Transverse colon (tissue), 4 donors: ENCODE data around the gene AK3. TPM values are rescaled to one million over a fixed set of nuclear protein-coding genes. Genes with fewer than 3 reads are reported as not detected.

Source experiments
- DNase-seq: peaks from one replicate; pipeline ENCODE4 v3.0.0-alpha.2; 2019
- H3K27ac ChIP-seq, 4 donors: fragments of 200-600 bp; sonication (generic); 2 replicates each; pipeline ENCODE4 v1.5.1; 2016 to 2018; ENCODE audit warnings: inconsistent platforms in 4 of 4
- H3K27me3 ChIP-seq: fragments of 200-600 bp; sonication (generic); 2 replicates; pipeline ENCODE4 v1.5.1; 2017; ENCODE audit warnings: inconsistent platforms
- H3K36me3 ChIP-seq, 4 donors: fragments of 200-600 bp; sonication (generic); 2 replicates each; pipeline ENCODE4 v1.5.1; 2017 to 2019; ENCODE audit warnings: inconsistent platforms in 4 of 4
- H3K4me1 ChIP-seq, 4 donors: fragments of 200-600 bp; sonication (generic); 2 replicates each; pipeline ENCODE4 v1.5.1; 2017 to 2020; ENCODE audit warnings: inconsistent platforms in 4 of 4
- H3K4me3 ChIP-seq, 4 donors: fragments of 200-600 bp; sonication (generic); 1 replicate in 1 of 4; 2 replicates in 3 of 4; pipeline versions ENCODE4 v1.5.1 to v1.6.1; 2017 to 2019; ENCODE audit warnings: inconsistent platforms in 4 of 4
- H3K9me3 ChIP-seq, 2 donors: fragments of 200-600 bp; sonication (generic); 2 replicates each; pipeline ENCODE4 v1.5.1; 2017 to 2019; ENCODE audit warnings: inconsistent platforms in 2 of 2
- CTCF ChIP-seq, 5 experiments: fragments of 200-600 bp in 3 of 5; fragments of 450-650 bp in 2 of 5; sonication (generic) in 3 of 5; IDR thresholded peaks; 1 replicate in 2 of 5; 2 replicates in 3 of 5; pipeline ENCODE4 v1.5.1; 2016 to 2017; ENCODE audit warnings: antibody characterized with exemption in 5 of 5, inconsistent platforms in 3 of 5, mild to moderate bottlenecking in 2 of 5, moderate library complexity in 1 of 5
- EP300 ChIP-seq: sonication (generic); formaldehyde crosslinking; IDR thresholded peaks from one replicate; pipeline ENCODE4 v1.6.1; 2017; ENCODE audit warnings: antibody characterized with exemption, low read depth
- POLR2A ChIP-seq: fragments of 450-650 bp; IDR thresholded peaks from one replicate; pipeline ENCODE4 v1.6.1; 2016; ENCODE audit warnings: antibody characterized with exemption, mild to moderate bottlenecking, moderate library complexity
- POLR2AphosphoS5 ChIP-seq, 3 donors: sonication (generic); formaldehyde crosslinking; IDR thresholded peaks; one replicate each; pipeline ENCODE4 v1.6.1; 2016; ENCODE audit warnings: antibody characterized with exemption in 3 of 3
- WGBS, 2 donors: methylation state at CpG; one replicate each; pipeline ENCODE4 v1.1.5; 2018; ENCODE audit warnings: low coverage in 1 of 2; 5-methylcytosine and 5-hydroxymethylcytosine counted together
- in situ Hi-C, 4 donors: fragments of 200-750 bp; cut with MboI; loops; one replicate each; pipeline versions ENCODE4 v1.15.0 to v1.15.1; 2017; ENCODE audit warnings: low sequenced_read_pairs in 3 of 4, low pct_ligation_motif_present in 1 of 4, low pct_unique_long_range_greater_than_20kb in 1 of 4
- intact Hi-C: fragments of 100-400 bp; cut with DNase I; formaldehyde crosslinking; loops from one replicate; pipeline ENCODE4 v1.15.1; 2023; ENCODE audit warnings: low total_unique reads
- total RNA-seq, 4 donors: library from RNA; depleted of rRNA; stranded (reverse); fragments of >200 nt; gene quantifications; one replicate each; pipeline ENCODE4 v1.1.0, GENCODE V29; 2016

AK3 gene
- total RNA-seq, 4 donors from 2014 or later, result 25.9 to 121 (median 82.3) TPM

- in situ Hi-C loops, result loop anchor here in 2 of 4 donors (10.0 to 25.0 kb wide), 2 partner anchors 75 to 317 kb away; partner anchors contain the start of genes AK3 (in 2 of the 2) and JAK2 (in 1 of the 2)
- intact Hi-C loops, result no loop called here
- TF ChIP-seq POLR2A (no peak), CTCF (IDR thresholded peaks at IDR 0.05) (no peak), POLR2AphosphoS5 (IDR thresholded peaks at IDR 0.05) (no peak), EP300 (no peak)
Measured at GRCh38 chr9:4669890-4670289, 71.1 kb downstream of the AK3 start.

GRCh38 chr9:4668604-4669003 lies 72.4 kb downstream of the AK3 start:
- no peaks in the 10 kb centered on the region for H3K27me3 ChIP-seq
- no peak overlapping the region for H3K4me3 ChIP-seq
- H3K27ac ChIP-seq, result no peak overlapping the region
- in situ Hi-C loops (loop anchor here in 1 of 4 donors (25.0 kb wide), 1 partner anchor 319 kb away; the partner anchor contains the start of gene JAK2), intact Hi-C loops (no loop called here)
- 86 to 100% methylated on average over 1 to 2 of the region's 2 CpGs for WGBS, 2 donors
- no peak for DNase-seq
- no peaks in the 10 kb centered on the region for H3K36me3 ChIP-seq
- TF ChIP-seq EP300, result no peak
- TF ChIP-seq POLR2A, result no peak
- no peak for TF ChIP-seq POLR2AphosphoS5 (IDR thresholded peaks at IDR 0.05)
- no peak for TF ChIP-seq CTCF (IDR thresholded peaks at IDR 0.05)
- H3K4me1 ChIP-seq, result peaks cover 3 to 31% (median 16%) of the 10 kb centered on the region in 4 donors
- H3K9me3 ChIP-seq, result no peaks in the 10 kb centered on the region

More at GRCh38 chr9:4669890-4670289, 71.1 kb downstream of the AK3 start:
- Histone ChIP-seq H3K27ac (no peak overlapping the region), H3K4me3 (no peak overlapping the region), H3K36me3 (no peaks in the 10 kb centered on the region), H3K4me1 (peaks cover 0 to 18% (median 6%) of the 10 kb centered on the region in 4 donors), H3K27me3 (no peaks in the 10 kb centered on the region), H3K9me3 (no peaks in the 10 kb centered on the region)
- DNase-seq, result no peak

GRCh38 chr9:4667681-4668080 lies 73.3 kb downstream of the AK3 start:
- 100% methylated on average over 1 of the region's 1 CpG for WGBS, 2 donors
- in situ Hi-C loops, result loop anchor here in 1 of 4 donors (25.0 kb wide), 1 partner anchor 320 kb away; the partner anchor contains the start of gene JAK2

More at GRCh38 chr9:4667681-4668080, 73.3 kb downstream of the AK3 start:
- peaks cover 3 to 40% (median 24%) of the 10 kb centered on the region in 4 donors for H3K4me1 ChIP-seq
- no peaks in the 10 kb centered on the region for H3K36me3 ChIP-seq
- TF ChIP-seq EP300, result no peak
- no peak for TF ChIP-seq POLR2AphosphoS5 (IDR thresholded peaks at IDR 0.05)
- no peak for TF ChIP-seq CTCF (IDR thresholded peaks at IDR 0.05)
- no peak for TF ChIP-seq POLR2A
- no peak for DNase-seq
- no peaks in the 10 kb centered on the region for H3K27me3 ChIP-seq
- no peak overlapping the region for H3K4me3 ChIP-seq
- H3K27ac ChIP-seq, result no peak overlapping the region
- H3K9me3 ChIP-seq, result no peaks in the 10 kb centered on the region
- intact Hi-C loops, result no loop called here
